HG02840 (cell line): ENCODE measurements around the gene TEX51.

ENCODE experiments used
- ATAC-seq: cut with Tn5 transposase; IDR thresholded peaks from one replicate; pipeline ENCODE4 v1.9.1; 2021; ENCODE audit warnings: mild to moderate bottlenecking, moderate library complexity, moderate number of reproducible peaks; ENCODE audit not compliant: unreplicated experiment, low FRiP score

Gene TEX51

GRCh38 chr2:126911111-126911796 is 12.6 kb downstream of the TEX51 start:
- no peak for ATAC-seq

GRCh38 chr2:126912201-126912600 is 13.5 kb downstream of the TEX51 start:
- ATAC-seq = no peak

DNA sequence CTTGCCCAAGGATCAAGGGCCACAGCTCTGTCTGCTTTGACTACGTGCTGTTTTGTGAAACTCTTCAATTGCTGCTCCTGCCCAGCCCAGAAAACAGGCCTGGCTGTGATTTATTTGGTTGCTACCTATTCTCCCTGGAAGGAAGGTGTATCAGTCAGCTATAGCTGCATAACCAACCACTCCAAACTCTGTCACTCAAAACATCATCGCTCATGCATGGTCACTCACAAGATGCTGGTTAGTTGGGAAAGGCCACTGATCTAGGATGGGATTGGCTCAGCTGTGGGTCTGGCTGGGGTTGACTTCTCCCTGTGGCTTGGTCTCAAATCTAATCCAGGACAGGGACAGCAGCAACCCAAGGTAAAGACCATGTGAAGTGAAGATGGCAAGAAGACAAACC is 14.6 kb downstream of the TEX51 start:
- no peak for ATAC-seq

GRCh38 chr2:126913881-126914615 is 15.4 kb downstream of the TEX51 start:
- no peak for ATAC-seq

DNA sequence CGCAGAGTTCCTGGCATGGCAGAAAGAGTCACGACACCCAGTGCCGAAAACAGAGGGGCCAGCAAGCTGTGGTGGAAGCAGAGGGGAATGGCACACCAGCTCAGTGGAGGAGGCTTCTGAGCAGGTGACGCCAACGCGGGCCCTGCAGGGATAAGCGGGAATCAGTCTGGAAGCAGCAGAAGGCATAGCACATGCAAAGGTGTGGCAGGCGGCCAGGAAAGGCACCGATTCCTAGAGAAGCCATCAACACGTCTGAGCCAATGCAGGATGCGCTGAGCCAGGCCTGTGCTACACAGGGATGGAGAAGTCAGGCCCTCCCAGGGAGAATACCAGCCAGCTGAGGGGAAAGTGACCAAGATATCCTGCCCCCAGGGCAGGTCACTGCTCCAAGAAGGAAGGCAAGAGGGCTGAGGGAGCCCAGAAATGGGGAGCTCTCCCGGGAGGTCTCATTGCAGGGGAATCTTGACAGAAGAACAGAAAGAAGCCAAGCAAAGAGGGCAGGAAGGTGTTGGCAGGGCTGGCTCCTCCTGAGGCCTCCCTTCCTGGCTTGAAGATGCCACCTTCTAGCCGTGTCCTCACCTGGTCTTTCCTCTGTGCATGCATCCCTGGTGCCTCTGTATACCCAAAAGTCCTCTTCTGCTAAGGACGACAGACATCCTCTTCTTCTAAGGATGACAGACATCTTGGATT is 16.3 kb downstream of the TEX51 start:
- ATAC-seq = no peak

- ATAC-seq = no peak
Observed at GRCh38 chr2:126915903-126916302, 17.2 kb downstream of the TEX51 start.

- ATAC-seq = no peak
Observed at GRCh38 chr2:126916744-126917143, 18.1 kb downstream of the TEX51 start.

- no peak for ATAC-seq
Observed at GRCh38 chr2:126921066-126921465, 22.4 kb downstream of the TEX51 start.

GRCh38 chr2:126930970-126931590 is 32.4 kb downstream of the TEX51 start:
- no peak for ATAC-seq

- no peak for ATAC-seq
Observed at GRCh38 chr2:126932529-126932928, 33.8 kb downstream of the TEX51 start.

DNA sequence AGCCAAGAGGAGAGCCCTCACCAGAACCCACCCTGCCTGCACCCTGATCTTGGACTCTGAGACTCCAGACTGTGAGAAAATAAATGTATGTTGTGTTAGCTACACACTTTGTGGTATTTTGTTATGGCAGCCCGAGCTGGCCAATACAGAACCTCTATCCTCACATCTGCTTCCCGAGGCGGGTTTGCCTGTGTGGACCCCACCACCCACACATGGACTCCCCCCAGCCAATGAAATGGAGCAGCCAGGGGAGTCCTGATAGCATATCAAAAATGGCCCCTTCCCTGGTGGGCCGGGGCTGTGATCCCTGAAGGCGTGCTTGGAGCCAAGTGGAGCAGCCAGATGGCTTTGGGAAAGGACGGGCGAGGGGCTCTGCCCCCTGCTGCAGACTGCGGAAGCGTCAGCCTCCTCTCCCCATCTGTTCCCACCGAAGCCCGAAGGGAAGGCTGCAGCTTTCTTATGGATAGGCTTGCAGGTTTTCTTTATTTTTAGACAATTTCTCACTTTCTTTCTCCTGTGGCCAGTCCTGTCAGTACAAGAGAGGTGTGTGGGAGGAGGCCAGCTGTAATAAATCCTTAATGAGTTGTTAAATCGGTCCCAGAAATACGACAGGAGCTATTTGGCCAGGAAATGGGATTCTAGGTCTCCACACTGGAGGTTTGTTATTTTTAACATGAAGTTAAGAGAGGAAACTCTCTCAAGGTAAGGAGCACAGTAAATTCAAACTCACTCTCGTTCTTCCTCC is 34.4 kb downstream of the TEX51 start:
- ATAC-seq = no peak

DNA sequence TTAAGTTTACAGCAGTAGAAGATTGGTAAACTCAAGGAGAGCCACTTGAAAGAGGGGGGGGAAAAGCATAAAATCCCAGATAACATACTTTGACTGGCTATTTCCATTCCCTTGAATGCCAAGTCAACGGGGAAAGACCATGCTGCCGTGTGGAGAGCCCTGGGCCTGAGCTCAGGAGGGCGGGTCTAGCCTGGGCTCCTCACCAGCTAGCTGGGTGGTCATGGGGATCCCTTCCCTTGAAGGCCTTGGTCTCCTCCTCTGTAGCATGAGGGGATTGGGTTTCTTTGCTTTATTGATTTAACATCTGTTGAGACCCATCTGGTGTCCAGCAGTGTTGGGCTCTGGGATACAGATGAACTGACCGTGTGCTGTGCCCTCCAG is 35.0 kb downstream of the TEX51 start:
- ATAC-seq = no peak

DNA sequence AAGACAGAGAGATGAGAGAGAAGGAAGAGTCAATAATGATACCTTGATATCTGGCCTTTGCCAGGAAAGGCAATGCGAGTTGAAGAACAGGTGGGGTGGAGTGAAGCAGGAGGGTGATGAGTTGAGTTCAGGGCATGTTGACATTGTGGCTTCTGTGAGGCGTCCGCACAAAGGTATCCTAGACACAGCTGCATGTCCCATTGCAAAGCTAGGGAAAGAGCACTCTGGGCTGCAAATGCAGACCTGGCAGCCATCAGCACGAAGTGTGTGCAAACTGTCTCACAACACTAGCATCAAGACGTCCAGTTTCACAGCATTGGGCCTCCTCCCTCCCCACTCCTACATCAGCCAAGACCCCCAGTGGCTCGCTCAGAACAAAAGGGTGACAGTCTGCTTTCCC is 36.1 kb downstream of the TEX51 start:
- no peak for ATAC-seq

DNA sequence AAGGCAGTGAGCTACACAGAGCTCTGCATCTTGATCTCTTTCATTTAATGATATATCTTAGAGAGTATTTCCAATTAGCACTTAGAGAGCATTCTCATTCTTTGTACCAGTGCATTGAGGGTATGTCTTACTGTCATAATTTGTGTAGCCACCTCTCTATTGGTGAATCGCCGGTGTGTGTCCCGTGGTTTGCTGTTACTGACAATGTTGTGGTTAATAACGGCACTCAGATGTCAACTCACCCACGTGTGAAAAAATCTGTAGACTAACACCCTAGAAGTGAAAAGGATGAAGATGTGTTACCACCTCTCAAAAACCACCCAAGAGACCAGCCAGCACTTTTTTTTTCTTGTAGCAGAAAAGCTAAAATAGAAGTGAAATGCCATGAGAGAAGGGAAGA is 37.1 kb downstream of the TEX51 start:
- no peak for ATAC-seq

GRCh38 chr2:126936219-126936723 is 37.6 kb downstream of the TEX51 start:
- ATAC-seq = no peak

GRCh38 chr2:126940331-126940730 is 41.6 kb downstream of the TEX51 start:
- ATAC-seq = no peak

DNA sequence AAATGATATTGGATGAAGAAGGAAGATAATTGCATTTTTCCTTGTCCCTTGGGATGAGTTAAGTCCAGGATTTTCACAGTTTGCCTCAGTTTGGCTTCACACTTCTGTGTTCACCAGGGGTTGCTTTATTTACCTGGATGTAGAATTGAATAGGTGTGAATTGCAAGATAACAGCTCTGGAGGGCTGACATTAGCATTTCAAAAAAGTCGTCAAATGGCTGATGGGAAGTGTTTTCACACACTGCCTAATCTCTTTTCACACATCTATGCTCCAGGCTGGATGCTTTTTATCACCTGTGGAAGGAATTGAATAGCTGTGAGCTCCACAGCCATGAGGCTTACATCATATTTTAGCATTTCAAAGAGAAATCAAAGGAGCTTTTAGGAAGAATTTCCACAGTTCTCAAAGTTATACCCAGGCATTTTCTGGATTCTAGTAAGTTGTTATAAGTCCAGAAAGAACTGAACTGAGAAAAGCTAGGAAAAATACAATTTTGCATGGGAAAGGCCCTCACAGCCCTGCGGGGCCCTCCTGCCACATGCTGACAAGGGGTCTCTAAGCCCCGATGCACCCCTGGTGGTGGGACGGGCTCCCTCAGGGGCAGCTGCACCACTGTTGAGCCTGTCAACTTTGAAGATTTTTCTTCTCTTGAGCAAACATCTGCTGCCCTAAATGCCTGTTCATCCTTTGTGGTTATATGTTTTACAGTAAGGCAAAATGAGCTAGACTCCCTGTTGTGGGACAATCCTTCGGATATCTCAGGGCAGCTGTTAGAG is 43.9 kb downstream of the TEX51 start:
- no peak for ATAC-seq

GRCh38 chr2:126943612-126944348 is 45.1 kb downstream of the TEX51 start:
- no peak for ATAC-seq

GRCh38 chr2:126945118-126945517 is 46.4 kb downstream of the TEX51 start:
- no peak for ATAC-seq
